PC-3 (cell line): ENCODE results near the gene TRMT2A. TPM values are rescaled to one million over a fixed set of nuclear protein-coding genes. Genes with fewer than 3 reads are reported as not detected.

Experiments
- ATAC-seq: fragments of 200-7000 bp; cut with Tn5 transposase; 2 replicates; pipeline ENCODE4 v1.9.1; 2020; ENCODE audit warnings: mild to moderate bottlenecking, moderate library complexity
- BruUV-seq: library from RNA; stranded (reverse); fragments of 400-500 nt; replicated peaks from 2 replicates; lab custom pipeline; 2021; lab: Mats Ljungman, UMichigan
- CTCF ChIA-PET: fragments of 300-600 bp; sonication (Branson Sonifier 250); formaldehyde crosslinking; loops from one replicate; lab custom pipeline; 2022; ENCODE audit warnings: antibody characterized with exemption; lab: Charles Lee
- POLR2A ChIA-PET: fragments of 300-600 bp; sonication (Branson Sonifier 250); formaldehyde crosslinking; loops from one replicate; lab custom pipeline; 2022; ENCODE audit warnings: antibody characterized with exemption; ENCODE audit not compliant: unreplicated experiment; lab: Charles Lee
- DNase-seq: peaks from one replicate; pipeline ENCODE4 v3.0.0-alpha.2; 2015
- H2AFZ ChIP-seq: fragments of 300-600 bp; sonication (generic); 2 replicates; pipeline ENCODE4 v1.6.0; 2016; ENCODE audit warnings: antibody characterized with exemption, low read length
- H3F3A ChIP-seq: fragments of 300-600 bp; sonication (generic); one replicate; pipeline ENCODE4 v1.6.0; 2017; ENCODE audit warnings: antibody characterized with exemption, low read length, control low read depth, mild to moderate bottlenecking; ENCODE audit not compliant: unreplicated experiment
- H3K27ac ChIP-seq: fragments of 300-600 bp; sonication (generic); 2 replicates; pipeline ENCODE4 v1.5.1; 2016; ENCODE audit warnings: mild to moderate bottlenecking, low read length
- H3K27me3 ChIP-seq: fragments of 300-600 bp; sonication (generic); 2 replicates; pipeline ENCODE4 v1.6.1; 2016; ENCODE audit warnings: low read length, mixed read lengths
- H3K36me3 ChIP-seq: fragments of 300-600 bp; sonication (generic); 2 replicates; pipeline ENCODE4 v1.6.1; 2016; ENCODE audit warnings: low read depth, mixed run types, low read length, mixed read lengths
- H3K4me1 ChIP-seq: fragments of 300-600 bp; sonication (generic); 2 replicates; pipeline ENCODE4 v1.5.1; 2016; ENCODE audit warnings: low read length; ENCODE audit not compliant: insufficient read depth
- H3K4me2 ChIP-seq: fragments of 300-600 bp; sonication (generic); 2 replicates; pipeline ENCODE4 v1.6.0; 2016; ENCODE audit warnings: low read length
- H3K4me3 ChIP-seq: fragments of 300-600 bp; sonication (generic); 2 replicates; pipeline ENCODE4 v1.5.1; 2016; ENCODE audit warnings: mild to moderate bottlenecking, low read length, mixed read lengths
- H3K79me2 ChIP-seq: fragments of 300-600 bp; sonication (generic); 2 replicates; pipeline ENCODE4 v1.6.1; 2017; ENCODE audit warnings: low read length, mixed read lengths
- H3K9ac ChIP-seq: fragments of 300-600 bp; sonication (generic); 2 replicates; pipeline ENCODE4 v1.6.0; 2016; ENCODE audit warnings: mild to moderate bottlenecking, low read length
- H3K9me2 ChIP-seq: fragments of 300-600 bp; sonication (generic); replicated peaks from 2 replicates; pipeline ENCODE4 v1.6.1; 2016; ENCODE audit warnings: mixed run types, low read length, mixed read lengths
- H3K9me3 ChIP-seq: fragments of 300-600 bp; sonication (generic); 2 replicates; pipeline ENCODE4 v1.6.1; 2016; ENCODE audit warnings: low read length, mixed read lengths
- H4K20me1 ChIP-seq: fragments of 300-600 bp; sonication (generic); 2 replicates; pipeline ENCODE4 v1.6.1; 2016; ENCODE audit warnings: low read length, mixed read lengths
- CTCF ChIP-seq: fragments of 300-600 bp; sonication (generic); conservative IDR thresholded peaks from 2 replicates; pipeline ENCODE4 v1.5.1; 2017; ENCODE audit warnings: antibody characterized with exemption, low read depth, mild to moderate bottlenecking, low read length
- EZH2 ChIP-seq: fragments of 300-600 bp; sonication (generic); IDR thresholded peaks from one replicate; pipeline ENCODE4 v1.6.1; 2017; ENCODE audit warnings: antibody characterized with exemption, mild to moderate bottlenecking, low read length; ENCODE audit not compliant: unreplicated experiment
- EZH2phosphoT487 ChIP-seq: fragments of 300-600 bp; sonication (generic); IDR thresholded peaks from 2 replicates; pipeline ENCODE4 v1.6.1; 2018; ENCODE audit warnings: mild to moderate bottlenecking, antibody characterized with exemption, low read length, borderline replicate concordance
- intact Hi-C: fragments of 100-400 bp; cut with micrococcal nuclease; formaldehyde crosslinking; loops from 2 replicates; pipeline ENCODE4 v1.9.0; 2023
- total RNA-seq: library from RNA; depleted of rRNA; stranded (reverse); fragments of >200 nt; gene quantifications from 2 replicates; pipeline ENCODE4 v1.2.3, GENCODE V29; 2014

The TRMT2A gene
- total RNA-seq, 1 experiment from 2014 or later = 62.1 TPM

GRCh38 chr22:20165913-20166312, 48.9 kb upstream of the TRMT2A start:
- Histone ChIP-seq H3K4me1 (no peaks in the 10 kb centered on the region), H3K9me3 (no peaks in the 10 kb centered on the region), H3K9me2 (no peaks in the 10 kb centered on the region), H3K9ac (no peak overlapping the region), H3K36me3 (no peaks in the 10 kb centered on the region), H3K27ac (no peak overlapping the region), H2AFZ (no peak overlapping the region), H3K4me3 (no peak overlapping the region), H3F3A (no peaks in the 10 kb centered on the region), H3K79me2 (no peaks in the 10 kb centered on the region), H3K27me3 (no peaks in the 10 kb centered on the region), H3K4me2 (no peak overlapping the region), H4K20me1 (no peaks in the 10 kb centered on the region)
- intact Hi-C loops = no loop called here
- CTCF ChIA-PET = no interaction called here
- BruUV-seq = no TSS peak
- TF ChIP-seq CTCF (no peak), EZH2 (no peak), EZH2phosphoT487 (no peak)
- ATAC-seq = no peak
- POLR2A ChIA-PET = no interaction called here
- no peak for DNase-seq

GRCh38 chr22:20165421-20165820, 48.4 kb upstream of the TRMT2A start:
- no peak overlapping the region for H3K27ac ChIP-seq
- H2AFZ ChIP-seq = no peak overlapping the region
- H4K20me1 ChIP-seq = no peaks in the 10 kb centered on the region
- ChIA-PET CTCF (no interaction called here), POLR2A (no interaction called here)
- H3K36me3 ChIP-seq = no peaks in the 10 kb centered on the region
- TF ChIP-seq CTCF (no peak), EZH2 (no peak), EZH2phosphoT487 (no peak)
- ATAC-seq (no peak), DNase-seq (no peak)
- H3K79me2 ChIP-seq = no peaks in the 10 kb centered on the region
- intact Hi-C loops = no loop called here
- H3K4me1 ChIP-seq = no peaks in the 10 kb centered on the region
- no peaks in the 10 kb centered on the region for H3K9me3 ChIP-seq
- no TSS peak for BruUV-seq
- H3K4me2 ChIP-seq = no peak overlapping the region
- no peaks in the 10 kb centered on the region for H3K9me2 ChIP-seq
- no peak overlapping the region for H3K4me3 ChIP-seq
- no peak overlapping the region for H3K9ac ChIP-seq
- no peaks in the 10 kb centered on the region for H3K27me3 ChIP-seq
- H3F3A ChIP-seq = no peaks in the 10 kb centered on the region

- ATAC-seq (no peak), DNase-seq (no peak)
- Histone ChIP-seq H3K27ac (no peak overlapping the region), H3K79me2 (no peaks in the 10 kb centered on the region), H3K27me3 (no peaks in the 10 kb centered on the region), H4K20me1 (no peaks in the 10 kb centered on the region), H3K36me3 (no peaks in the 10 kb centered on the region), H3F3A (no peaks in the 10 kb centered on the region), H2AFZ (no peak overlapping the region), H3K9me3 (no peaks in the 10 kb centered on the region), H3K4me2 (no peak overlapping the region), H3K9ac (no peak overlapping the region), H3K9me2 (no peaks in the 10 kb centered on the region), H3K4me1 (no peaks in the 10 kb centered on the region), H3K4me3 (no peak overlapping the region)
- CTCF ChIA-PET = no interaction called here
- POLR2A ChIA-PET = no interaction called here
- TF ChIP-seq CTCF = no peak
- TF ChIP-seq EZH2phosphoT487 = no peak
- no peak for TF ChIP-seq EZH2
- intact Hi-C loops = no loop called here
- BruUV-seq = no TSS peak
These were observed 47.8 kb upstream of the TRMT2A start for GRCh38 chr22:20164863-20165262.
